Mucosa of rectum (tissue), 2 donors: ENCODE data around the gene EVC.
"Not testable (repeated sequence)": the region's sequence is repeated elsewhere in the genome, so short reads cannot be mapped to it uniquely, and the experiment has no call there.

Experiments used
- H3K27ac ChIP-seq, 2 donors: one replicate each; pipeline ENCODE4 v1.7.0; 2013; ENCODE audit warnings: inconsistent platforms in 2 of 2, low read depth in 2 of 2, low read length in 2 of 2
- H3K27me3 ChIP-seq, 2 donors: one replicate each; pipeline ENCODE4 v1.7.0; 2013; ENCODE audit warnings: low read length in 2 of 2; ENCODE audit not compliant: control insufficient read depth in 2 of 2, insufficient read depth in 2 of 2
- H3K36me3 ChIP-seq, 2 donors: one replicate each; pipeline ENCODE4 v1.7.0; 2013; ENCODE audit warnings: low read length in 2 of 2; ENCODE audit not compliant: control insufficient read depth in 2 of 2, insufficient read depth in 2 of 2
- H3K4me1 ChIP-seq, 2 donors: one replicate each; pipeline ENCODE4 v1.7.0; 2013; ENCODE audit warnings: low read length in 2 of 2, mild to moderate bottlenecking in 1 of 2; ENCODE audit not compliant: control insufficient read depth in 2 of 2, insufficient read depth in 2 of 2
- H3K4me3 ChIP-seq, 2 donors: one replicate each; pipeline ENCODE4 v1.7.0; 2013; ENCODE audit warnings: low read length in 2 of 2
- H3K9ac ChIP-seq, 2 donors: one replicate each; pipeline ENCODE4 v1.7.0; 2013; ENCODE audit warnings: low read length in 2 of 2, low read depth in 1 of 2, mild to moderate bottlenecking in 1 of 2
- H3K9me3 ChIP-seq, 2 donors: one replicate each; pipeline ENCODE4 v1.7.0; 2013; ENCODE audit warnings: low read length in 2 of 2; ENCODE audit not compliant: control insufficient read depth in 2 of 2
- donor health status: healthy.
- donor health status: Normal muscosa, but diverticular disease.

The EVC gene

DNA sequence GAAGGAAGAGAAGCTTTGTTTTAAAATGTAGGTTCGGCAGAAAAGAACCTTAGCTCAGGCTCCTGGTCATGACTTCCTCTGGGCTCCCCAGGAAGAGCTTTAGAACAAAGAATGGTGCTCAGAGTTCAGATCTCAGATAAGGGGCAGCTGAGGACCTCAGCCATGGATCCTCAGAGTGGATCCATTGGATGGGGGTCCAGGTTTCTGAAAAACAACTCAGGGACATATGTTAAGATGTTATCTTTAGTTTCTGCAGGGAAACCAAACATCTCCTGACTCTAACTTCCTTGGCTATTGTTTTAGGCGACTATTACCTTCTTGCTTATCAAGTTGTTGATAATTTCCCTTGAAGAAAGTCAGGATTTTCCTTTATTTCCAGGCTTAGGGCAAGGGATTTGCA is 5.4 kb downstream of the EVC start:
- H3K4me3 ChIP-seq: no peak overlapping the region
- no peak overlapping the region for H3K27ac ChIP-seq
- H3K36me3 ChIP-seq: no peaks in the 10 kb centered on the region
- no peaks in the 10 kb centered on the region for H3K4me1 ChIP-seq
- H3K9ac ChIP-seq: no peak overlapping the region
- peaks cover 0 to 2% of the 10 kb centered on the region in 2 donors for H3K27me3 ChIP-seq
- H3K9me3 ChIP-seq: peaks cover 0 to 2% of the 10 kb centered on the region in 2 donors

DNA sequence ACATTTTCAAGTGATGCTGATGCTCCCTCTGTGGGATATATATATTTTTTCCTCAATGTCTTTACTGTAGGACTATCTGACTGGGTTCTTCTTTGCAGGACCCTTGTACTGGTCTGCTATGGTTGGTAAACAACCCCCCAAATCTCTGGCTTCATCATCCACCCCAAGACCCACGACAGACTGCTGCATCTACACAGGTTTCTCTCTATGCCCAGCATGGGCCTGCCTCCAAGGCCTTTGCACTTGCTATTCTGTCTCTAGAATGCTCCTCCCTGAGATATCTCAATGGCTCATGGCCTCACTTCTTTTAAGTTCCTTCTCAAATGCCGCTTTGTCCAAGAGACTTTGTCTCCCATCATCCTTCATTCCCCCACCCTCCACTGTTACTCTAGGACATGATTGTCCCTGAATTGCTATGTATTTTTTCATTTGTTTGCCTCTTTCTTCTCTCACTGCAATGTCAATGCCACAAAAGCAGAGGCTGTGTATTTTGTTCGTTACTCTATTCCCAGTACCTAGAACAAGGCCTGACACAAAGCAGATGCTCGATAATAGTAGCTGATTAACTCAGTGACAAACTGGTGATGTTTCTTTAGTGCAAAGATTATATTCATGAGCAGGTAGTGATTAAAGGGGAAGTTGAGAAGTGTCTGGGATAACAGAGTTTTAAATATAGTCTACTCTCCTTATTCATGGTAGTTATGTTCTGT is 6.6 kb downstream of the EVC start:
- Histone ChIP-seq H3K9ac (no peak overlapping the region), H3K4me1 (no peaks in the 10 kb centered on the region), H3K27me3 (no peaks in the 10 kb centered on the region), H3K27ac (no peak overlapping the region), H3K4me3 (no peak overlapping the region), H3K36me3 (no peaks in the 10 kb centered on the region), H3K9me3 (peaks cover 0 to 2% of the 10 kb centered on the region in 2 donors)

DNA sequence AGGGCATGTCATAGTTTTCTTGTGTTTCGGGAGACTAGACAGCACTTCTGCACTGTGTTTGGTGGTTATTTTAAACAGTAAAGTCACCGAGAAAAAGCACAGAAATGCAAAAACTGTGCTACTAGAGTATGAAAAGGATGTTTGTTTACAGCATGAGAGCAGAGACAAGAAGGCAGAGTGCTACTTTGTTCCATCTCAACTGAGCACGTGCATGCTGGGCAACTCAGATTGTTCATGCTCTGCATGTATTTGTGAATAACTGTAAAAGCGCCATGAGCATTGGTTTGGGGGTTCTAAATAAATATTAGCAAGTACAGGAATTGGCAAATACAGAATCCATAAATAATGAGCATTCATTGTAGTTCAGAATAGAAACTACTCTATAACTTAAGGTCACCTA is 7.4 kb downstream of the EVC start:
- H3K36me3 ChIP-seq: no peaks in the 10 kb centered on the region
- no peak overlapping the region for H3K9ac ChIP-seq
- no peaks in the 10 kb centered on the region for H3K4me1 ChIP-seq
- H3K27ac ChIP-seq: no peak overlapping the region
- no peaks in the 10 kb centered on the region for H3K27me3 ChIP-seq
- H3K9me3 ChIP-seq: peaks cover 0 to 2% of the 10 kb centered on the region in 2 donors
- H3K4me3 ChIP-seq: no peak overlapping the region

DNA sequence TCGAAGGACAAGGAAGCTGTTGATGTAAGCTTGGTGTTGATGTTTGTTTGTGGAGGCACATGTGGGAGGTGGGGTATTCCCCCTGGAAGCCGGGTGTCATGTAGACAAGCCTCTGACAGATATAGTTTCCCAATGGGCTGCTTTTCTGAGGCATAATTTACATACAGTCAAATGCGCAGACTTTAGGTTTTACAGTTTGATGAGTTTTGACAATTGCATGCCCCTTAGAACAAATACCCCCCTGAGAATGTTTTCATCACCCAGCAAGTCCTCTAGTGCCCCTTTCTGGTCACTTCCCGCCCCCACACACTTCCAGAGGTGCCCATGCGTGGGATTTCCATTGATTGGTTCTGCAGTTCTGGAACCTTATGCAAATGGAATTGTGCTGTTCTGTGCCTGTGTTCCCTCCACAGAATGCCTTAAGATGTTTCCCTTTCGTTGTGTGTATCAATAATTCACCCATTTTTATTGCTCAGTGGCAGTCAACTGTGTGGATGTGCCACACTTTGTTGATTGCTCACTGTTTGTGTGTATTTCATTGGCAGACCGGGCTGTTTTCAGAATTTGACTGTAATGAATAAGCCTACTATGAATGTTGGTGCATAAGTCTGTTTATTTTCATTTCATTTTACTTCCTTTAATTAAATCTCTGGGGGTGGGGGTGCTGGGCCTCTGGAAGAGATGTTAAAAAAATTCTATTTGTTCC is 8.5 kb downstream of the EVC start:
- no peaks in the 10 kb centered on the region for H3K4me1 ChIP-seq
- no peak overlapping the region for H3K27ac ChIP-seq
- no peak overlapping the region for H3K4me3 ChIP-seq
- H3K9ac ChIP-seq: no peak overlapping the region
- H3K9me3 ChIP-seq: peaks cover 0 to 2% of the 10 kb centered on the region in 2 donors
- no peaks in the 10 kb centered on the region for H3K36me3 ChIP-seq
- no peaks in the 10 kb centered on the region for H3K27me3 ChIP-seq

DNA sequence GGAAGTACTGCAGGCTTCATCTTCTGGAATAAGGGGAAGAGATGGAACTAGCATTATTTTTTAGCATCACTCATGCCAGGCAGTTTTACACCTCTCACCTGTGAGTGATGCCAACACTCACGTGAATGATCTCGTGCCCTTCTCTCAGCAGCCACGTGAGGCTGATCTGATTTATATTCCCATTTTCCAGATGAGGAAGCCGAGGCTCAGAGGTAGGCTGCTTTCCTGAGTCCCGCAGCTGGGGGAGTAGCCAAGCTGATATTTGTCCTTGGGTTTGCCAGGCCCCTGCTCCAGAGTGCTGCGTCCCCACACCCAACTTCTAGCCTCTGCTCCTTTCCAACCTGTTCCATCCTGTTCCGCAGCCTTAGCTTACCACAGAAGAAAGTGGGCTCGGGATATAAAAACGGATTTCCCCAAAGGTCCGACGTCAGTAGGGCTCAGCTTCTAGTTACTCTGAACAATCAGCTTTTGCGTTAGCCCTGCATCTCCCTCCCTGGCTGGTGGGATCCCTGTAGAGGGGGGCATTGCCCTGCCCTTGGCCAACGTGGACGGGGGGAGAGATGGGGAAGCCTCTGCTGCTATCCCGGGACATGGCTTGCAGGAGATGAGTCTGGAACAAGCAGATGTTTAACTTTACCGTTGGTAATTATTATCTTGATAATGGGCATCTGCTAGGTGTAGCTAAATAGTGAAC is 9.3 kb downstream of the EVC start:
- Histone ChIP-seq H3K4me1 (no peaks in the 10 kb centered on the region), H3K9me3 (peaks cover 0 to 1% of the 10 kb centered on the region in 2 donors), H3K27me3 (no peaks in the 10 kb centered on the region), H3K36me3 (no peaks in the 10 kb centered on the region), H3K4me3 (no peak overlapping the region), H3K27ac (no peak overlapping the region), H3K9ac (no peak overlapping the region)

DNA sequence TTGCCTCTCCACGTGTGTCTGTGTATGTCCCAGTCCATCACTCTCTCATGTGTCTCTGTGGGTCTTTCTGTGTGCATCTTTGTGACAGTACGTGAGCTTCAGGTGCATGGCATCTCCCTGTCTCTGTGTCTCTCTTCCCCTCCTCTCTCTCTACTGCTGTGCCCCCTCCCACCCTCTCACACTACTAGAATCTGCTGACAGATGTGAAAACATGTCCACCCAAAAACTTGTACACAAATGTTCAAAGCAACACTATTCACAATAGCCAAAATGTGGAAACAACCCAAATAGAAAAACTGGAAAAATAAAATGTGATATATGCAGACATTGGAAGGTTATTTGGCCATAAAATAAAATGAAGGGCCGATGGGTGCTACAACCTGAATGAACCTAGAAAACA is 10.0 kb downstream of the EVC start:
- Histone ChIP-seq H3K27ac (no peak overlapping the region), H3K9ac (no peak overlapping the region), H3K36me3 (no peaks in the 10 kb centered on the region), H3K9me3 (no peaks in the 10 kb centered on the region), H3K4me3 (no peak overlapping the region), H3K27me3 (no peaks in the 10 kb centered on the region), H3K4me1 (no peaks in the 10 kb centered on the region)

DNA sequence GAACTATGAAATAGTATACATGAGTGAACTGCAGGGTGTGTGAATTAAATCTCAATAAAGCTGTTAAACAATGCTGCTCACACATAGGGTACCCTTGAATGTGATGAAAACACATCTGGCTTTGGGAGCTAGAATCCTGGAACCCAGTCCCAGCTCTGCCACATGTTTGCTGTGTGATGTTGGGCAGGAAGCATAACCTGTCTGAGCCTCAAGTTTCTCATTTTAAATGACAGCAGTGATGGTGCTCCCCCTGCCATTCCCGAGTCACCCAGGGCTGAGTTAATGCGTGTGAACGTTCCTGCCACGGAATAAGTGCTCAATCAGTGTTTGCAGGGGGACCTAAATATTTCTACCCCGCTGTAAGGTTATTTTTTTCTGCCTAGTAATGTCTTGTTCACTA is 10.9 kb downstream of the EVC start:
- Histone ChIP-seq H3K27me3 (no peaks in the 10 kb centered on the region), H3K36me3 (no peaks in the 10 kb centered on the region), H3K9me3 (no peaks in the 10 kb centered on the region), H3K9ac (no peak overlapping the region), H3K27ac (no peak overlapping the region), H3K4me3 (no peak overlapping the region), H3K4me1 (no peaks in the 10 kb centered on the region)

DNA sequence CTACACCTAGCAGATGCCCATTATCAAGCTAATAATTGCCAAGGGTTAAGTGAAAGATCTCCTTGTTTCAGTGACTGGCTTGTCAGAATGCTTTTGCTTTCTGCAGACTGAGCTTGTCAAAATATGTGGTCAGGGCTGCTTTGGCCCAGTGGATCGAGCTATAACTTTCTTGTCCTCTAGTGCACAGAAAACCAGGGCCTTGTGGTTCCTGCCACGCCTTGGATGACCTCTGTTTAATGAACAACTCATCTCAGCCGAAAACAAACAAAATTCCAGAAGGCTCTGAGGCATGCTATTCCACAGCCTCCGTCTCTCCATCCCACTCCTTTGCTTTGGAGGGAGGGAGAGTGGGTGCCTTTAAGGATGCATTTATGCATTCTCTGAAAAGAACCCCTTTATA is 11.3 kb downstream of the EVC start:
- Histone ChIP-seq H3K27ac (no peak overlapping the region), H3K4me1 (no peaks in the 10 kb centered on the region), H3K9me3 (no peaks in the 10 kb centered on the region), H3K9ac (no peak overlapping the region), H3K4me3 (no peak overlapping the region), H3K36me3 (no peaks in the 10 kb centered on the region), H3K27me3 (no peaks in the 10 kb centered on the region)

DNA sequence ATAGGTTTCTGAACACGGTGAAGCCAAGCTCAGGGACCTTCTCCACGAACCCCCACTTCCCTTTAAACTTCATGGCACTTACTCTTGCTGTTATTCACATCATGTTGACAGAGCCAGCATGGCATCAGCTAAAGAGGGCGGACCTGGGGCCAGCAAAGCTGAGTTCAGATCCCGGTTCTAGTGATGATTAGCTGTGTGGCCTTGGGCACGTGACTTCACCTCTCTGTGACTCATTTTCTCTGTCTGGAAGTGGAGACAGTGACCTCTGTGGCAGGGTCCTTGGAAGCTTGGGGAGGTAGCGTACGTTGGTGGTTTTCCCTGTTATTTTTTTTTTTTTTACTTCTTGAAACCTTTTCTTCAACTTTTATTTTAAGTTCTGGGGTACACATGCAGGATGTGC is 13.4 kb downstream of the EVC start:
- Histone ChIP-seq H3K4me3 (no peak overlapping the region), H3K27ac (no peak overlapping the region), H3K36me3 (no peaks in the 10 kb centered on the region), H3K9me3 (no peaks in the 10 kb centered on the region), H3K9ac (no peak overlapping the region), H3K27me3 (no peaks in the 10 kb centered on the region), H3K4me1 (no peaks in the 10 kb centered on the region)

DNA sequence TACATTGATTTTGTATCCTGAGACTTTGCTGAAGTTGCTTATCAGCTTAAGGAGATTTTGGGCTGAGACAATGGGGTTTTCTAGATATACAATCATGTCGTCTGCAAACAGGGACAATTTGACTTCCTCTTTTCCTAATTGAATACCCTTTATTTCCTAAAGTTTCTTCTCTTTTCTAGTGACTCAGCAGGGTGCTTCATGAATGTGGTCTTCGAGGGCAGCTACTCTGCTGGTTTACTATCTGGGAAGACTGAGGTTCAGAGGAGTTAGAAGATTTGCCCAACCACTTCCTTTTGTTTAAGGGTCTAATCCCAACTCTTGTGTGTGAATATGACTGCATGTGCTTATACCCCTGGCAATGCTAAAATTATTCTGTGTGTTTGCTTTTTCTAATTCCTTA is 17.4 kb downstream of the EVC start:
- H3K9ac ChIP-seq, H3K4me3 ChIP-seq, H3K4me1 ChIP-seq, H3K36me3 ChIP-seq, H3K27ac ChIP-seq, H3K9me3 ChIP-seq, H3K27me3 ChIP-seq: not testable (repeated sequence)
